Retinal pigment epithelial cell (primary cell): Measurements from ENCODE around the gene CNR2.

Source experiments
- DNase-seq: peaks from one replicate; pipeline ENCODE4 v3.0.0-alpha.2; 2010; ENCODE audit warnings: low read depth
- H3K4me3 ChIP-seq: 2 replicates; pipeline ENCODE4 v1.5.1; 2011; ENCODE audit warnings: mild to moderate bottlenecking, low read length, control low read depth, moderate library complexity
- CTCF ChIP-seq: conservative IDR thresholded peaks from 2 replicates; pipeline ENCODE4 v1.5.1; 2011; ENCODE audit warnings: low read depth, low read length, control low read depth, inconsistent platforms

Gene CNR2

GRCh38 chr1:23927097-23927496 lies 13.9 kb upstream of the CNR2 start:
- DNase-seq, result peak; percentile 7
- TF ChIP-seq CTCF, result no peak
- no peak overlapping the region for H3K4me3 ChIP-seq

- no peak for DNase-seq
- H3K4me3 ChIP-seq, result no peak overlapping the region
- no peak for TF ChIP-seq CTCF
Measured at GRCh38 chr1:23925279-23925678, 12.1 kb upstream of the CNR2 start.

GRCh38 chr1:23924601-23925000 lies 11.4 kb upstream of the CNR2 start:
- DNase-seq, result no peak
- TF ChIP-seq CTCF, result no peak
- H3K4me3 ChIP-seq, result no peak overlapping the region

GRCh38 chr1:23923592-23924499 lies 10.7 kb upstream of the CNR2 start:
- no peak for TF ChIP-seq CTCF
- DNase-seq, result no peak

GRCh38 chr1:23922321-23922943 lies 9.3 kb upstream of the CNR2 start:
- no peak for DNase-seq
- no peak for TF ChIP-seq CTCF
- no peak overlapping the region for H3K4me3 ChIP-seq

More at GRCh38 chr1:23923592-23924499, 10.7 kb upstream of the CNR2 start:
- H3K4me3 ChIP-seq, result no peak overlapping the region

GRCh38 chr1:23916209-23917131 lies 3.3 kb upstream of the CNR2 start:
- peak; percentile 86 for TF ChIP-seq CTCF
- H3K4me3 ChIP-seq, result no peak overlapping the region
- DNase-seq, result peak; percentile 44
